Omental fat pad (tissue), 4 donors: ENCODE results near the gene ZNF618. TPM values are rescaled to one million over a fixed set of nuclear protein-coding genes. Genes with fewer than 3 reads are reported as not detected.

Experiments used
- ATAC-seq: fragments of 150-250 bp; one replicate; pipeline ENCODE4 v1.9.1; 2016; ENCODE audit warnings: mild to moderate bottlenecking, moderate library complexity; ENCODE audit not compliant: low FRiP score
- DNase-seq: peaks from one replicate; pipeline ENCODE4 v3.0.0-alpha.2; 2019; ENCODE audit warnings: low spot score
- CTCF ChIP-seq, 3 donors: fragments of 450-650 bp; IDR thresholded peaks; one replicate each; pipeline ENCODE4 v1.5.1; 2016 to 2017; ENCODE audit warnings: antibody characterized with exemption in 3 of 3, mild to moderate bottlenecking in 3 of 3, moderate library complexity in 2 of 3
- total RNA-seq, 4 donors: library from RNA; depleted of rRNA; stranded (reverse); fragments of >200 nt; gene quantifications; one replicate each; pipeline ENCODE4 v1.1.0, GENCODE V29; 2016

The ZNF618 gene
- total RNA-seq, 4 donors from 2014 or later, result 2.2 to 8.8 (median 5.9) TPM

GRCh38 chr9:113879911-113880310, 3.8 kb downstream of the ZNF618 start:
- ATAC-seq (no peak), DNase-seq (no peak)
- TF ChIP-seq CTCF (IDR thresholded peaks at IDR 0.05), result no peak

GRCh38 chr9:113882181-113882580, 6.1 kb downstream of the ZNF618 start:
- DNase-seq (no peak), ATAC-seq (no peak)
- TF ChIP-seq CTCF (IDR thresholded peaks at IDR 0.05), result no peak

- no peak for TF ChIP-seq CTCF (IDR thresholded peaks at IDR 0.05)
- DNase-seq, result no peak
- no peak for ATAC-seq
Measured at GRCh38 chr9:113882636-113883164, 6.6 kb downstream of the ZNF618 start.

- no peak for TF ChIP-seq CTCF (IDR thresholded peaks at IDR 0.05)
- ATAC-seq (no peak), DNase-seq (no peak)
Measured at GRCh38 chr9:113885183-113886025, 9.3 kb downstream of the ZNF618 start.

GRCh38 chr9:113886026-113886369, 9.9 kb downstream of the ZNF618 start:
- no peak for TF ChIP-seq CTCF (IDR thresholded peaks at IDR 0.05)
- peak; percentile 52 for ATAC-seq
- DNase-seq, result no peak

GRCh38 chr9:113886466-113886865, 10.4 kb downstream of the ZNF618 start:
- TF ChIP-seq CTCF (IDR thresholded peaks at IDR 0.05), result no peak
- DNase-seq (no peak), ATAC-seq (no peak)

- DNase-seq, result no peak
- ATAC-seq, result no peak
- no peak for TF ChIP-seq CTCF (IDR thresholded peaks at IDR 0.05)
Measured at GRCh38 chr9:113886933-113887332, 10.8 kb downstream of the ZNF618 start.
